B cell (primary cell): ENCODE measurements around the gene HOXD3. TPM values are rescaled to one million over a fixed set of nuclear protein-coding genes. Genes with fewer than 3 reads are reported as not detected.

Experiments
- ATAC-seq: fragments of 200-7000 bp; cut with Tn5 transposase; one replicate; pipeline ENCODE4 v1.10.0; 2021; ENCODE audit warnings: low read depth, mild to moderate bottlenecking, moderate number of reproducible peaks, moderate library complexity
- CTCF ChIA-PET: fragments of 350-600 bp; sonication (Branson Sonifier 250); formaldehyde crosslinking; loops from one replicate; lab custom pipeline; 2021; ENCODE audit warnings: antibody characterized with exemption, inconsistent platforms; lab: Charles Lee
- POLR2A ChIA-PET: fragments of 350-600 bp; sonication (Branson Sonifier 250); formaldehyde crosslinking; loops from one replicate; lab custom pipeline; 2021; ENCODE audit warnings: antibody characterized with exemption; lab: Charles Lee
- DNase-seq: peaks from one replicate; pipeline ENCODE4 v3.0.0; 2013
- H2AFZ ChIP-seq: 2 replicates; pipeline ENCODE4 v1.6.1; 2012; ENCODE audit warnings: mild to moderate bottlenecking, low read depth, low read length; ENCODE audit not compliant: insufficient read depth, poor library complexity, severe bottlenecking
- H3K27ac ChIP-seq, 2 donors: 1 replicate in 1 of 2; 2 replicates in 1 of 2; pipeline ENCODE4 v1.5.1; 2012 to 2013; ENCODE audit warnings: low read length in 2 of 2, mild to moderate bottlenecking in 2 of 2, moderate library complexity in 1 of 2
- H3K27me3 ChIP-seq, 4 experiments: fragments of 200-600 bp in 1 of 4; sonication (generic) in 1 of 4; replicated peaks in 1 of 4; 1 replicate in 2 of 4; 2 replicates in 2 of 4; pipeline versions ENCODE4 v1.6.1 to v1.7.0; 2013 to 2016; ENCODE audit warnings: low read length in 3 of 4, mild to moderate bottlenecking in 2 of 4, mixed read lengths in 1 of 4, moderate library complexity in 1 of 4; ENCODE audit not compliant: insufficient read depth in 4 of 4, control insufficient read depth in 3 of 4; ENCODE audit errors: control extremely low read depth in 1 of 4
- H3K36me3 ChIP-seq, 2 experiments: replicated peaks in 1 of 2; 1 replicate in 1 of 2; 2 replicates in 1 of 2; pipeline versions ENCODE4 v1.6.1 to v1.7.1; 2013; ENCODE audit warnings: low read length in 1 of 2; ENCODE audit not compliant: insufficient read depth in 2 of 2, control insufficient read depth in 1 of 2; ENCODE audit errors: control extremely low read depth in 1 of 2, extremely low read depth in 1 of 2
- H3K4me1 ChIP-seq, 2 donors: fragments of 200-600 bp in 1 of 2; sonication (generic) in 1 of 2; 1 replicate in 1 of 2; 2 replicates in 1 of 2; pipeline versions ENCODE4 v1.5.1 to v1.6.1; 2013 to 2017; ENCODE audit warnings: low read length in 2 of 2; ENCODE audit not compliant: control insufficient read depth in 2 of 2, insufficient read depth in 2 of 2
- H3K4me2 ChIP-seq: replicated peaks from 2 replicates; pipeline ENCODE3; 2012; ENCODE audit warnings: mild to moderate bottlenecking, low read depth, low read length; ENCODE audit not compliant: poor library complexity, severe bottlenecking
- H3K4me3 ChIP-seq, 5 experiments: fragments of 200-600 bp in 1 of 5; sonication (generic) in 1 of 5; 1 replicate in 3 of 5; 2 replicates in 2 of 5; pipeline versions ENCODE4 v1.5.1 to v1.7.0; 2011 to 2016; ENCODE audit warnings: low read length in 4 of 5, mild to moderate bottlenecking in 4 of 5, low read depth in 2 of 5, control low read depth in 1 of 5, moderate library complexity in 1 of 5; ENCODE audit not compliant: insufficient read depth in 1 of 5; ENCODE audit errors: control extremely low read depth in 1 of 5, extremely low read depth in 1 of 5
- H3K79me2 ChIP-seq: fragments of 200-600 bp; sonication (generic); one replicate; pipeline ENCODE4 v1.6.0; 2016; ENCODE audit warnings: low read length; ENCODE audit not compliant: control insufficient read depth, insufficient read depth
- H3K9ac ChIP-seq: fragments of 200-600 bp; sonication (generic); 2 replicates; pipeline ENCODE4 v1.6.1; 2017; ENCODE audit warnings: mild to moderate bottlenecking, low read length, moderate library complexity
- H3K9me3 ChIP-seq, 3 donors: one replicate each; pipeline versions ENCODE4 v1.6.1 to v1.7.1; 2013; ENCODE audit warnings: low read length in 2 of 3; ENCODE audit not compliant: control insufficient read depth in 2 of 3, insufficient read depth in 1 of 3; ENCODE audit errors: control extremely low read depth in 1 of 3
- H4K20me1 ChIP-seq: 2 replicates; pipeline ENCODE4 v1.6.0; 2012; ENCODE audit warnings: mild to moderate bottlenecking, low read length; ENCODE audit not compliant: insufficient read depth, control insufficient read depth, poor library complexity, severe bottlenecking
- H3K27ac Mint-ChIP-seq: one replicate; pipeline ENCODE4 v1.8.0; 2021; ENCODE audit warnings: mixed read lengths
- H3K27me3 Mint-ChIP-seq: one replicate; pipeline ENCODE4 v1.8.0; 2021; ENCODE audit warnings: mixed read lengths
- H3K4me1 Mint-ChIP-seq: one replicate; pipeline ENCODE4 v1.8.0; 2021; ENCODE audit warnings: mixed read lengths
- H3K4me3 Mint-ChIP-seq: one replicate; pipeline ENCODE4 v1.8.0; 2021; ENCODE audit warnings: mixed read lengths
- H3K9me3 Mint-ChIP-seq: one replicate; pipeline ENCODE4 v1.8.0; 2022; ENCODE audit warnings: mixed read lengths; ENCODE audit not compliant: insufficient read depth
- EZH2 ChIP-seq: IDR thresholded peaks from 2 replicates; pipeline ENCODE4 v1.6.1; 2012; ENCODE audit warnings: borderline replicate concordance, low read depth, mild to moderate bottlenecking, moderate library complexity, low read length; ENCODE audit not compliant: insufficient read depth, poor library complexity, severe bottlenecking
- WGBS: methylation state at CpG from one replicate; pipeline ENCODE4 v1.1.5; 2013; ENCODE audit warnings: missing lambda C conversion rate; ENCODE audit not compliant: insufficient coverage; 5-methylcytosine and 5-hydroxymethylcytosine counted together
- intact Hi-C: fragments of 100-400 bp; cut with micrococcal nuclease; formaldehyde crosslinking; loops from one replicate; pipeline ENCODE4 v1.10.0; 2022
- polyA plus RNA-seq: library from polyadenylated mRNA; depleted of rRNA; stranded (reverse); fragments of >200 nt; gene quantifications from 2 replicates; pipeline ENCODE4 v1.2.3, GENCODE V29; 2012
- total RNA-seq, 2 donors: library from RNA; stranded (reverse); fragments of 120-200 nt in 1 of 2; gene quantifications; 1 replicate in 1 of 2; 2 replicates in 1 of 2; pipeline versions ENCODE4 v1.2.3 to v1.2.4, GENCODE V29; 2013 to 2022
- TF ChIP-seq, protein P1 (sequence below): fragments of 200-600 bp; IDR thresholded peaks from one replicate; pipeline ENCODE4 v1.8.0; 2022; ENCODE audit warnings: antibody characterized with exemption, mild to moderate bottlenecking

The HOXD3 gene
- total and polyA plus RNA-seq, 2 donors (not counting 1 experiment from before 2014, with no cell fraction given): not detected

- DNase-seq: no peak
- TF ChIP-seq, protein P1, sequence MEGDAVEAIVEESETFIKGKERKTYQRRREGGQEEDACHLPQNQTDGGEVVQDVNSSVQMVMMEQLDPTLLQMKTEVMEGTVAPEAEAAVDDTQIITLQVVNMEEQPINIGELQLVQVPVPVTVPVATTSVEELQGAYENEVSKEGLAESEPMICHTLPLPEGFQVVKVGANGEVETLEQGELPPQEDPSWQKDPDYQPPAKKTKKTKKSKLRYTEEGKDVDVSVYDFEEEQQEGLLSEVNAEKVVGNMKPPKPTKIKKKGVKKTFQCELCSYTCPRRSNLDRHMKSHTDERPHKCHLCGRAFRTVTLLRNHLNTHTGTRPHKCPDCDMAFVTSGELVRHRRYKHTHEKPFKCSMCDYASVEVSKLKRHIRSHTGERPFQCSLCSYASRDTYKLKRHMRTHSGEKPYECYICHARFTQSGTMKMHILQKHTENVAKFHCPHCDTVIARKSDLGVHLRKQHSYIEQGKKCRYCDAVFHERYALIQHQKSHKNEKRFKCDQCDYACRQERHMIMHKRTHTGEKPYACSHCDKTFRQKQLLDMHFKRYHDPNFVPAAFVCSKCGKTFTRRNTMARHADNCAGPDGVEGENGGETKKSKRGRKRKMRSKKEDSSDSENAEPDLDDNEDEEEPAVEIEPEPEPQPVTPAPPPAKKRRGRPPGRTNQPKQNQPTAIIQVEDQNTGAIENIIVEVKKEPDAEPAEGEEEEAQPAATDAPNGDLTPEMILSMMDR: no peak
- no peak for TF ChIP-seq EZH2
- Histone ChIP-seq H3K27me3 (peaks cover 0 to 80% (median 58%) of the 10 kb centered on the region in 4 experiments), H3K36me3 (no peaks in the 10 kb centered on the region), H3K4me2 (no peak overlapping the region), H4K20me1 (no peaks in the 10 kb centered on the region), H3K79me2 (no peaks in the 10 kb centered on the region), H3K9me3 (peaks cover 0 to 23% (median 0%) of the 10 kb centered on the region in 3 donors), H3K4me1 (peaks cover 4 to 12% of the 10 kb centered on the region in 2 donors), H2AFZ (no peak overlapping the region), H3K4me3 (no peak overlapping the region), H3K27ac (no peak overlapping the region), H3K9ac (no peak overlapping the region)
- no peak overlapping the region for H3K27ac Mint-ChIP-seq
- WGBS: 6% methylated on average over 1 of the region's 7 CpGs
- ChIA-PET CTCF (no interaction called here), POLR2A (no interaction called here)
- no peak overlapping the region for H3K4me3 Mint-ChIP-seq
- H3K27me3 Mint-ChIP-seq: peaks cover 82% of the 10 kb centered on the region
- no peak for ATAC-seq
- intact Hi-C loops: no loop called here
- peaks cover 9% of the 10 kb centered on the region for H3K4me1 Mint-ChIP-seq
- no peaks in the 10 kb centered on the region for H3K9me3 Mint-ChIP-seq
These were observed 18.9 kb downstream of the HOXD3 start for GRCh38 chr2:176175709-176176607.

DNA sequence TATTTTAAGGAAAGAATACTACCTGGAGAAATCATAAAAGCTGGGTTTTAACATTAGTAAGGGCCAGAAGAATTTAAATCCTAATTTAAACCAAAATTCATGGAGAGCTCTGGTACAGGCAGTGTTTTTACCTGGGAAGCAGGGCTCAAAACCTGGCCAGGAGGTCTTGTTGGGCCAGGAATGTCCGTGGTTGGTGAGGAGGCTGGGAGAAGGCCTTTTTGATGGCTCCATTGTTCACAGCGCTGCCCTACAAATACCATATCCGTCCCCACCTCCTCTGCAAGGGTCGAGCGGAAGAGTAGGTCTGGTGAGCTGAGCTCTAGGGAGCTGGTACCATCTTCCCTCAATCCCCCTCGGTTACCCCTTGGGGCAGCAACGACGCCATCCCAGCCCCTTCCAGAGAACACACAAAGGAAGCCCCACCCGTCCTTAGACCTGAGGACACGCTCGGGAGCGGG lies 20.5 kb downstream of the HOXD3 start:
- Histone ChIP-seq H3K79me2 (no peaks in the 10 kb centered on the region), H3K36me3 (no peaks in the 10 kb centered on the region), H3K4me1 (peaks cover 4 to 12% of the 10 kb centered on the region in 2 donors), H3K27me3 (peaks cover 0 to 66% (median 58%) of the 10 kb centered on the region in 4 experiments), H4K20me1 (no peaks in the 10 kb centered on the region), H2AFZ (no peak overlapping the region), H3K9me3 (peaks cover 0 to 11% (median 0%) of the 10 kb centered on the region in 3 donors), H3K4me3 (no peak overlapping the region), H3K27ac (no peak overlapping the region), H3K4me2 (peak overlapping the region; percentile 30), H3K9ac (no peak overlapping the region)
- ChIA-PET POLR2A (no interaction called here), CTCF (no interaction called here)
- ATAC-seq (no peak), DNase-seq (no peak)
- Mint-ChIP-seq H3K27ac (no peak overlapping the region), H3K4me3 (no peak overlapping the region), H3K27me3 (peaks cover 82% of the 10 kb centered on the region), H3K4me1 (peaks cover 9% of the 10 kb centered on the region), H3K9me3 (no peaks in the 10 kb centered on the region)
- TF ChIP-seq, protein P1: no peak
- no peak for TF ChIP-seq EZH2
- 11% methylated on average over 10 of the region's 12 CpGs for WGBS
- intact Hi-C loops: no loop called here
